IMR-90 (cell line): ENCODE measurements around the gene PIEZO1. TPM values are rescaled to one million over a fixed set of nuclear protein-coding genes. Genes with fewer than 3 reads are reported as not detected.

Experiments used
- ATAC-seq: fragments of 200-7000 bp; cut with Tn5 transposase; 2 replicates; pipeline ENCODE4 v1.9.1; 2020; ENCODE audit warnings: low read depth, mild to moderate bottlenecking, moderate library complexity
- BruUV-seq: library from RNA; stranded (reverse); fragments of 400-500 nt; replicated peaks from 2 replicates; lab custom pipeline; 2021; lab: Mats Ljungman, UMichigan
- CTCF ChIA-PET: fragments of 300-600 bp; formaldehyde crosslinking; extraction: SDS; loops from one replicate; lab custom pipeline; 2021; ENCODE audit warnings: antibody characterized with exemption; lab: Yijun Ruan, JAX
- POLR2A ChIA-PET: fragments of 300-600 bp; sonication (Branson Sonifier 250); formaldehyde crosslinking; loops from one replicate; lab custom pipeline; 2022; ENCODE audit warnings: antibody characterized with exemption; ENCODE audit not compliant: unreplicated experiment; lab: Charles Lee
- DNase-seq: peaks from one replicate; pipeline ENCODE4 v3.0.0; 2013
- H2AFZ ChIP-seq: replicated peaks from 2 replicates; pipeline ENCODE3; 2013; ENCODE audit warnings: low read length, mild to moderate bottlenecking; ENCODE audit not compliant: poor library complexity
- H2AK5ac ChIP-seq: 2 replicates; pipeline ENCODE4 v1.6.1; 2013; ENCODE audit warnings: low read depth, low read length, inconsistent platforms
- H2AK9ac ChIP-seq: replicated peaks from 2 replicates; pipeline ENCODE3; 2013; ENCODE audit warnings: mild to moderate bottlenecking, low read depth, low read length, moderate library complexity; ENCODE audit not compliant: poor library complexity
- H2BK120ac ChIP-seq: 2 replicates; pipeline ENCODE4 v1.6.1; 2013; ENCODE audit warnings: low read depth, low read length, inconsistent platforms
- H2BK15ac ChIP-seq: 3 replicates; pipeline ENCODE4 v1.6.1; 2013; ENCODE audit warnings: low read depth, low read length, inconsistent platforms
- H2BK20ac ChIP-seq: 2 replicates; pipeline ENCODE4 v1.6.1; 2013; ENCODE audit warnings: low read depth, mild to moderate bottlenecking, inconsistent platforms, low read length, moderate library complexity
- H2BK5ac ChIP-seq: 2 replicates; pipeline ENCODE4 v1.6.1; 2013; ENCODE audit warnings: mild to moderate bottlenecking, low read depth, low read length, inconsistent platforms; ENCODE audit not compliant: poor library complexity, severe bottlenecking
- H3K14ac ChIP-seq: replicated peaks from 2 replicates; pipeline ENCODE4 v1.6.1; 2013; ENCODE audit warnings: low read depth, low read length, inconsistent platforms
- H3K18ac ChIP-seq: 2 replicates; pipeline ENCODE4 v1.6.1; 2013; ENCODE audit warnings: low read depth, low read length, control low read depth
- H3K23ac ChIP-seq: 2 replicates; pipeline ENCODE4 v1.6.1; 2013; ENCODE audit warnings: low read depth, low read length, inconsistent platforms
- H3K27ac ChIP-seq: 2 replicates; pipeline ENCODE4 v1.5.1; 2013; ENCODE audit warnings: mild to moderate bottlenecking, control low read depth, low read length; ENCODE audit not compliant: insufficient read depth
- H3K27me3 ChIP-seq: 2 replicates; pipeline ENCODE4 v1.6.1; 2013; ENCODE audit warnings: low read length; ENCODE audit not compliant: control insufficient read depth, insufficient read depth
- H3K36me3 ChIP-seq: 2 replicates; pipeline ENCODE4 v1.6.1; 2013; ENCODE audit warnings: low read length, mixed read lengths; ENCODE audit not compliant: control insufficient read depth, insufficient read depth
- H3K4ac ChIP-seq: 2 replicates; pipeline ENCODE4 v1.6.1; 2013; ENCODE audit warnings: low read depth, low read length, inconsistent platforms
- H3K4me1 ChIP-seq: 2 replicates; pipeline ENCODE4 v1.6.1; 2013; ENCODE audit warnings: low read length, mixed read lengths; ENCODE audit not compliant: control insufficient read depth, insufficient read depth
- H3K4me2 ChIP-seq: 2 replicates; pipeline ENCODE4 v1.6.1; 2013; ENCODE audit warnings: low read depth, mild to moderate bottlenecking, control low read depth, low read length, moderate library complexity
- H3K4me3 ChIP-seq: 2 replicates; pipeline ENCODE4 v1.5.1; 2013; ENCODE audit warnings: low read depth, mild to moderate bottlenecking, control low read depth, low read length, moderate library complexity; ENCODE audit not compliant: insufficient read depth
- H3K56ac ChIP-seq: 2 replicates; pipeline ENCODE4 v1.6.1; 2013; ENCODE audit warnings: low read length, inconsistent platforms; ENCODE audit not compliant: insufficient read depth; ENCODE audit errors: extremely low read depth
- H3K79me1 ChIP-seq, 2 experiments: 2 replicates each; pipeline ENCODE4 v1.6.1; 2013; ENCODE audit warnings: low read length in 2 of 2, inconsistent platforms in 1 of 2, low read depth in 1 of 2
- H3K9ac ChIP-seq: 2 replicates; pipeline ENCODE4 v1.6.1; 2013; ENCODE audit warnings: low read depth, low read length, control low read depth
- H3K9me1 ChIP-seq: 2 replicates; pipeline ENCODE4 v1.6.1; 2013; ENCODE audit warnings: low read length, inconsistent platforms; ENCODE audit not compliant: insufficient read depth
- H3K9me3 ChIP-seq: 2 replicates; pipeline ENCODE4 v1.6.1; 2013; ENCODE audit warnings: low read length; ENCODE audit not compliant: control insufficient read depth, insufficient read depth
- H4K20me1 ChIP-seq: 2 replicates; pipeline ENCODE4 v1.6.1; 2013; ENCODE audit warnings: low read length, inconsistent platforms; ENCODE audit not compliant: insufficient read depth
- H4K5ac ChIP-seq: 2 replicates; pipeline ENCODE4 v1.6.1; 2013; ENCODE audit warnings: mild to moderate bottlenecking, low read depth, low read length, control low read depth
- H4K8ac ChIP-seq, 2 experiments: 2 replicates each; pipeline ENCODE4 v1.6.1; 2013; ENCODE audit warnings: low read depth in 2 of 2, low read length in 2 of 2, control low read depth in 1 of 2, inconsistent platforms in 1 of 2
- H4K91ac ChIP-seq: 2 replicates; pipeline ENCODE4 v1.6.1; 2013; ENCODE audit warnings: low read depth, low read length, inconsistent platforms; ENCODE audit not compliant: insufficient read depth
- BHLHE40 ChIP-seq: fragments of 150-350 bp; IDR thresholded peaks from 2 replicates; pipeline ENCODE4 v1.6.1; 2016; ENCODE audit warnings: mild to moderate bottlenecking, low read depth, low read length
- CEBPB ChIP-seq: IDR thresholded peaks from 2 replicates; pipeline ENCODE4 v1.6.1; 2012; ENCODE audit warnings: low read depth, low read length, improper control_type of control experiment
- CTCF ChIP-seq: conservative IDR thresholded peaks from 2 replicates; pipeline ENCODE4 v1.5.1; 2012; ENCODE audit warnings: mild to moderate bottlenecking, low read depth, low read length, improper control_type of control experiment
- FOS ChIP-seq: fragments of 150-350 bp; IDR thresholded peaks from 2 replicates; pipeline ENCODE4 v1.6.1; 2016; ENCODE audit warnings: low read depth, low read length
- MAFK ChIP-seq: IDR thresholded peaks from 2 replicates; pipeline ENCODE4 v1.6.1; 2012; ENCODE audit warnings: low read depth, low read length, improper control_type of control experiment
- MAZ ChIP-seq: IDR thresholded peaks from 2 replicates; pipeline ENCODE4 v1.6.1; 2012; ENCODE audit warnings: low read depth, mild to moderate bottlenecking, low read length, improper control_type of control experiment, moderate library complexity, borderline replicate concordance
- POLR2A ChIP-seq: IDR thresholded peaks from 2 replicates; pipeline ENCODE4 v1.6.1; 2012; ENCODE audit warnings: mild to moderate bottlenecking, low read depth, low read length
- RCOR1 ChIP-seq: IDR thresholded peaks from 2 replicates; pipeline ENCODE4 v1.6.1; 2012; ENCODE audit warnings: mild to moderate bottlenecking, low read length, improper control_type of control experiment; ENCODE audit not compliant: insufficient replicate concordance
- RFX5 ChIP-seq: IDR thresholded peaks from 2 replicates; pipeline ENCODE4 v1.8.0; 2012; ENCODE audit warnings: low read depth, mild to moderate bottlenecking, low read length, moderate library complexity
- SMC3 ChIP-seq: fragments of 150-350 bp; IDR thresholded peaks from 2 replicates; pipeline ENCODE4 v1.6.1; 2016; ENCODE audit warnings: low read depth, mild to moderate bottlenecking, antibody characterized with exemption, low read length, moderate library complexity
- USF2 ChIP-seq: fragments of 150-350 bp; IDR thresholded peaks from 2 replicates; pipeline ENCODE4 v1.6.1; 2017; ENCODE audit warnings: mild to moderate bottlenecking, antibody characterized with exemption, low read length, low read depth
- WGBS, 2 experiments: methylation state at CpG; one replicate each; pipeline versions ENCODE4 v1.1.5 to v1.1.7; 2013; ENCODE audit warnings: missing lambda C conversion rate in 2 of 2; ENCODE audit not compliant: insufficient read length in 1 of 2; ENCODE audit errors: extremely low coverage in 2 of 2; 5-methylcytosine and 5-hydroxymethylcytosine counted together
- dilution Hi-C: fragments of 300-500 bp; cut with HindIII; formaldehyde crosslinking; loops from one replicate; pipeline ENCODE4 v1.14.3; 2018; ENCODE audit warnings: low sequenced_read_pairs; ENCODE audit not compliant: unreplicated experiment
- in situ Hi-C: fragments of 300-500 bp; cut with MboI; formaldehyde crosslinking; loops from 3 replicates; pipeline ENCODE4 v1.14.3; 2019; ENCODE audit warnings: low sequenced_read_pairs, inconsistent platforms, mixed read lengths
- intact Hi-C: fragments of 100-400 bp; cut with micrococcal nuclease; formaldehyde crosslinking; loops from 2 replicates; pipeline ENCODE4 v1.10.0; 2022
- polyA plus RNA-seq, 3 experiments: library from polyadenylated mRNA; depleted of rRNA; stranded (reverse); fragments of >200 nt; gene quantifications; 2 replicates each; pipeline ENCODE4 v1.2.3, GENCODE V29; 2012; ENCODE audit warnings: low replicate concordance in 1 of 3
- total RNA-seq: library from RNA; depleted of rRNA; stranded (reverse); fragments of >200 nt; gene quantifications from 2 replicates; pipeline ENCODE4 v1.2.3, GENCODE V29; 2012

PIEZO1 gene
- total and polyA plus RNA-seq, 2 of the 4 experiments (the other 2 are of a cell fraction): 36.2 to 372 TPM

DNA sequence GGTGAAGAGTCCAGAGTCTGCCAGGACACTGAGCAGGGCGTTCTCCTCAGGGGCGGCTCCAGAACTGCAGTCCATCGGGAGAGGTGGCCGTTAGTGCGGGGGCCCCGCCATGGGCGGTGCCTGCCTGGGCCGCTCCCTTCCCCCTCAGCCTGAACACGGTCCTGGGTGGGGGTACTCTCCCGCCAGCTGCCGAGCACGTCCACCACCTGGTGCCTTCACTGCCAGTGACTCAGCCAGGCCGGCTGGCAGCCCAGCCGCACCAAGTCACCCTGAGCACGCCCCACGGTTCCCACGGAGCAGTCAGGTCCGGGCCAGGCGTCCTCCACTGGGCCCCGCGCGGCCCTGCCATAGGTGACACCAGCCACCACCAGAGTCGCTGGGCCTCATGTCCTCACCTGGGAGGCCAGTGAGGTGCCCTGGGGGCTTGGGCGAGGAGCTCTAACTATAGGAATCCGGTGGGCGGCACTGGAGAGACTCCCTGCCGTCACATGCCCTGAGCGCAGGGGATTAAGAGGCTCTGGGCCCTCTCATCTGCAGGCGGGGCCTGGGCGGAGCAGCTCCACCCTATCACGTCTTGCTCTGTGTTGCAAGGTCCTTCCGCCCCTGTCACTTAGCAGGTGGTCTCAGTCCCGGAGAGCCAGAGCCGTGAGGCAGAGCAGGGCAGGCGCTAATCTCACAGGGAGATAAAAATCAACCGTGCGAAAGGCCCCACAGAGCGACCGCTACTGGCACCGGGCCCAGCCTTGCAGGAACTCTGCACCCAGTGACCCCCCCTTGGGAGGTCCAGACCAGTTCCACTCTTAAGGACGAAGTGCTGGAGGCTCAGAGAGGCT lies 14.3 kb downstream of the PIEZO1 start:
- peak overlapping the region; percentile 4; the same call in 1 of the 2 replicates for H3K9ac ChIP-seq
- H2AFZ ChIP-seq: peak overlapping the region; percentile 46
- peak overlapping the region; percentile 65 for H2BK120ac ChIP-seq
- H3K4me1 ChIP-seq: peaks cover 62% of the 10 kb centered on the region
- CTCF ChIA-PET: interaction anchor here (1.4 to 1.5 kb wide), 2 partner anchors 15 to 33 kb away, joined by 3 to 4 read pairs; no protein-coding TSS in a partner anchor
- peak overlapping the region; percentile 22 for H4K5ac ChIP-seq
- peak overlapping the region in 1 of 2 experiments; percentile 52; a peak in 2 of 4 replicates for H4K8ac ChIP-seq
- H3K27me3 ChIP-seq: no peaks in the 10 kb centered on the region
- H2BK15ac ChIP-seq: no peak overlapping the region
- peak overlapping the region; percentile 35 for H3K23ac ChIP-seq
- ATAC-seq (peak; percentile 55), DNase-seq (peak; percentile 87)
- peak overlapping the region; percentile 35; the same call in 1 of the 2 replicates for H3K18ac ChIP-seq
- peak overlapping the region; percentile 65 for H3K27ac ChIP-seq
- dilution Hi-C loops: no loop called here
- H4K91ac ChIP-seq: peak overlapping the region; percentile 49; the same call in 1 of the 2 replicates
- 29% methylated on average over 16 of the region's 41 CpGs; no CpG with 5 or more reads in 1 of the 2 experiments for WGBS, 2 experiments
- H3K4me2 ChIP-seq: peak overlapping the region; percentile 54
- H4K20me1 ChIP-seq: peaks cover 96% of the 10 kb centered on the region
- peak overlapping the region; percentile 81 for H2BK5ac ChIP-seq
- H3K9me1 ChIP-seq: peaks cover 40% of the 10 kb centered on the region
- no peaks in the 10 kb centered on the region for H3K9me3 ChIP-seq
- H3K4ac ChIP-seq: peak overlapping the region; percentile 91
- BruUV-seq: no TSS peak
- intact Hi-C loops: no loop called here
- no peak for TF ChIP-seq CTCF
- peak; percentile 78 for TF ChIP-seq BHLHE40
- peak; percentile 75 for TF ChIP-seq USF2
- TF ChIP-seq POLR2A: no peak; the same call in 1 of the 2 replicates
- peak; percentile 93 for TF ChIP-seq CEBPB
- TF ChIP-seq RFX5: no peak
- TF ChIP-seq RCOR1: peak; percentile 30
- no peak; the same call in 1 of the 2 replicates for TF ChIP-seq MAZ
- TF ChIP-seq SMC3: no peak
- TF ChIP-seq MAFK: no peak
- TF ChIP-seq FOS: no peak
- peaks cover 15 to 89% of the 10 kb centered on the region in 2 experiments for H3K79me1 ChIP-seq
- POLR2A ChIA-PET: no interaction called here
- H3K4me3 ChIP-seq: no peak overlapping the region
- in situ Hi-C loops: no loop called here
- H2AK5ac ChIP-seq: peak overlapping the region; percentile 95
- peak overlapping the region; percentile 35; the same call in 1 of the 2 replicates for H2BK20ac ChIP-seq
- H3K56ac ChIP-seq: no peak overlapping the region
- peak overlapping the region; percentile 99 for H2AK9ac ChIP-seq
- H3K14ac ChIP-seq: 0 out of 2 replicates have a peak overlapping the region, but pooled peaks have one; percentile 70
- peaks cover 3% of the 10 kb centered on the region for H3K36me3 ChIP-seq
